HEK293T (cell line): ENCODE measurements around the gene ATP9A.

Source experiments
- BHLHE40 ChIP-seq: fragments of 450-650 bp; IDR thresholded peaks from 2 replicates; pipeline ENCODE4 v1.6.1; 2016; ENCODE audit warnings: mild to moderate bottlenecking, moderate library complexity, borderline replicate concordance
- ELF4 ChIP-seq: fragments of 450-650 bp; IDR thresholded peaks from 2 replicates; pipeline ENCODE4 v1.6.1; 2017; ENCODE audit warnings: antibody characterized with exemption
- FOXK2 ChIP-seq: fragments of 450-650 bp; IDR thresholded peaks from 2 replicates; pipeline ENCODE4 v1.6.1; 2016; ENCODE audit warnings: mild to moderate bottlenecking
- NFRKB ChIP-seq: fragments of 450-650 bp; IDR thresholded peaks from 2 replicates; pipeline ENCODE4 v1.6.1; 2016; ENCODE audit warnings: mild to moderate bottlenecking, moderate library complexity

- TF ChIP-seq FOXK2 (no peak), BHLHE40 (no peak), NFRKB (no peak), ELF4 (no peak)
Observed at GRCh38 chr20:51597389-51598231, 170.6 kb downstream of the ATP9A start.
